Measurements from ENCODE around the gene LGALS3BP.

Gene LGALS3BP

GRCh38 chr17:78998311-78999055 is 18.8 kb upstream of the LGALS3BP start:
- DNase-seq = no peak

GRCh38 chr17:78997881-78998280 is 18.2 kb upstream of the LGALS3BP start:
- DNase-seq = no peak

GRCh38 chr17:78997231-78997741 is 17.6 kb upstream of the LGALS3BP start:
- no peak for DNase-seq

- DNase-seq = no peak
Measured at GRCh38 chr17:78996781-78997201, 17.1 kb upstream of the LGALS3BP start.

- DNase-seq = no peak
Measured at GRCh38 chr17:78995761-78996451, 16.2 kb upstream of the LGALS3BP start.

GRCh38 chr17:78995022-78995760 is 15.5 kb upstream of the LGALS3BP start:
- DNase-seq = no peak

GRCh38 chr17:78993981-78994671 is 14.4 kb upstream of the LGALS3BP start:
- DNase-seq = no peak

GRCh38 chr17:78993241-78993956 is 13.7 kb upstream of the LGALS3BP start:
- DNase-seq = peak; percentile 54

- no peak for DNase-seq
Measured at GRCh38 chr17:78992542-78993212, 13.0 kb upstream of the LGALS3BP start.

- DNase-seq = no peak
Measured at GRCh38 chr17:78991906-78992532, 12.3 kb upstream of the LGALS3BP start.

GRCh38 chr17:78991017-78991738 is 11.5 kb upstream of the LGALS3BP start:
- DNase-seq = no peak

- DNase-seq = no peak
Measured at GRCh38 chr17:78990349-78991016, 10.8 kb upstream of the LGALS3BP start.

- no peak for DNase-seq
Measured at GRCh38 chr17:78988152-78988551, 8.4 kb upstream of the LGALS3BP start.

- no peak for DNase-seq
Measured at GRCh38 chr17:78986649-78987328, 7.1 kb upstream of the LGALS3BP start.

GRCh38 chr17:78986048-78986648 is 6.4 kb upstream of the LGALS3BP start:
- no peak for DNase-seq

GRCh38 chr17:78985395-78985794 is 5.7 kb upstream of the LGALS3BP start:
- DNase-seq = no peak

GRCh38 chr17:78981010-78981888 is 1.5 kb upstream of the LGALS3BP start:
- no peak for DNase-seq

- no peak for DNase-seq
Measured at GRCh38 chr17:78980624-78980972, 875 bp upstream of the LGALS3BP start.
